Activated T-helper 17 cell treated with anti-CD3 and anti-CD28 coated beads, Interleukin-2, amount 50 U/mL, for 72 hours (primary cell): ENCODE data around the gene CRYBB3. TPM values are rescaled to one million over a fixed set of nuclear protein-coding genes. Genes with fewer than 3 reads are reported as not detected.
"Not testable (repeated sequence)": the region's sequence is repeated elsewhere in the genome, so short reads cannot be mapped to it uniquely, and the experiment has no call there.

Experiments used
- ATAC-seq: fragments of 150-1000 bp; cut with Tn5 transposase; replicated peaks from 2 replicates; pipeline ENCODE4 v1.10.0; 2021; ENCODE audit warnings: mild to moderate bottlenecking, moderate library complexity
- H3K27ac Mint-ChIP-seq: one replicate; pipeline ENCODE4 v1.8.0; 2022; ENCODE audit warnings: mixed read lengths
- H3K27me3 Mint-ChIP-seq: one replicate; pipeline ENCODE4 v1.8.0; 2022; ENCODE audit warnings: mixed read lengths
- H3K36me3 Mint-ChIP-seq: one replicate; pipeline ENCODE4 v1.8.0; 2022; ENCODE audit warnings: low read depth, mild to moderate bottlenecking, mixed read lengths
- H3K4me1 Mint-ChIP-seq: one replicate; pipeline ENCODE4 v1.8.0; 2022; ENCODE audit warnings: mixed read lengths
- H3K4me3 Mint-ChIP-seq: one replicate; pipeline ENCODE4 v1.8.0; 2022; ENCODE audit warnings: mild to moderate bottlenecking, mixed read lengths
- H3K9me3 Mint-ChIP-seq: one replicate; pipeline ENCODE4 v1.8.0; 2022; ENCODE audit warnings: mixed read lengths
- total RNA-seq, 2 donors: library from RNA; stranded (reverse); gene quantifications; one replicate each; pipeline ENCODE4 v1.2.3, GENCODE V29; 2022

Gene CRYBB3
- total RNA-seq, 2 donors from 2014 or later, result not detected

DNA sequence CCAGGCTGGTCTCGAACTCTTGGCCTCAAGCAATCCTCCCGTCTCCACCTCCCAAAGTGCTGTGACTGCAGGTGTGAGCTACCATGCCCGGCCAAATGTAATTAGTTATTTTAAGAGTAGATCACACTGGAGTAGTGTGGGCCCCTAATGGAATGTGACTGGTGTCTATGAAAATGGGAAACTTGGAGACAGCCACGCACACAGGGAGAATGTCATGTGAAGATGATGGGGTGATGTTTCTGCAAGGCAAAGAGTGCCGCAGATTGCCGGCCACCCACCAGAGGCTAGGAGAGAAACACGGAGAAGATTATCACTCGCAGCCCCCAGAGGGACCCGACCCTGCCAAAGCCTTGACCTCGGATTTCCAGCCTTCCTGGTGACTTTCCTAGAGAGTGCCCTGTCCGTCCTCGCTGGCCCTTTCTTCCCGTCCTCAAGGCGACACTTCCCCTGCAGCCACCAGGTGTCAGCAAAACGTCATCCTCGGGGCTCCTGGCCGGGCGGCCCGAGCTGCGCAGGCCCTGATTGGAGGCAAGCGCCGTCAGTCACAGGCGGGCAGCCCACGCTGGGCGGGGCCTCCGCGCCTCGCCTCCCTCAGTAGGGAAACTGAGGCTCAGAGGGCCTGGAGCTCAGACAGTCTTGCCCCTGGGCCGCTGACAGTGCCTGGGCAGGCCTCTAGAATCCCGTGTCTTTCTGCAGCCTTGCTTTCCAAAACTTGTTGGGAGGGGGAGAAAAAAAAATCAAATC is 36.1 kb downstream of the CRYBB3 start:
- H3K4me3 Mint-ChIP-seq, result no peak overlapping the region
- H3K9me3 Mint-ChIP-seq, result no peaks in the 10 kb centered on the region
- peaks cover 46% of the 10 kb centered on the region for H3K27me3 Mint-ChIP-seq
- no peak overlapping the region for H3K27ac Mint-ChIP-seq
- peak; percentile 89 for ATAC-seq
- no peaks in the 10 kb centered on the region for H3K36me3 Mint-ChIP-seq
- H3K4me1 Mint-ChIP-seq, result no peaks in the 10 kb centered on the region

DNA sequence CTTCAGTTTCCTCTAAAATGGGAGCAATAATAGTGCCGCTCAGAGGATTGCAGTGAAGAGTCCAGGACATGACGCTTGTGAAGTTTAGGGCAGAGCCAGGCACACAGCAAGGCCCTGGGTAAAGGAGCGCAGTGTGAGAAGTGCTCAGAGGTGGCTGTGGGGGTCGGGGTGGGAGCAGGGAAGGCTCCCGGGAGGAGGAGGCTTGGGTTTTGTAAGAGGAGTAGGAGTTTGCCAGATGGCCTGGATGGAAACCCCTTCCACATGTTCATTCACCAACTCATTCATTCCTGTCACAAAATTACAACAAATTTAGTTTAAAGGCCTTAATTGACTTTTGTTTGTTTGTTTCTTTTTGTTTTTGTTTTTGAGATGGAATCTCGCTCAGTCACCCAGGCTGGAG is 36.8 kb downstream of the CRYBB3 start:
- peaks cover 51% of the 10 kb centered on the region for H3K27me3 Mint-ChIP-seq
- H3K9me3 Mint-ChIP-seq, result no peaks in the 10 kb centered on the region
- H3K4me1 Mint-ChIP-seq, result no peaks in the 10 kb centered on the region
- no peaks in the 10 kb centered on the region for H3K36me3 Mint-ChIP-seq
- H3K27ac Mint-ChIP-seq, result no peak overlapping the region
- ATAC-seq, result no peak
- no peak overlapping the region for H3K4me3 Mint-ChIP-seq

DNA sequence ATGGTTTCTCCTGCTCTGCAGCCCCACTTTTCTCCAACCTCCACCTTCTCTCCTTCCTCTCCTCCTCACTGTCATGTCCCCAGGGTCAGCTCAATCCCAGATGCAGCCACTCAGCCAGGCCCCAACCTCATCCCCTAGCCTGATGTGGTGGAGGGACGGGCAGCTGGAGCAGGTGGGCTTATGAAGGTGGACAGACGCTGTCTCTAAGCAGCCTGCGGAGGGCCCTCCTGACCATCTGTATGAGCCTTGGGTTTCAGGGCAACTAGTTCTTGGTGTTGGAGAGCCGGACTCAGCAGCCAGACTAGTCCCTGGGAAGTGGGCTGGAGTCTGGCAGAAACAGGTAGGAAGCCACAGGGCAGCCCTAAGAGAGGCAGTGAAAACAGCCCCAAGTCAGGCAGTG is 37.8 kb downstream of the CRYBB3 start:
- ATAC-seq, result no peak
- Mint-ChIP-seq H3K27ac (no peak overlapping the region), H3K27me3 (peaks cover 41% of the 10 kb centered on the region), H3K9me3 (no peaks in the 10 kb centered on the region), H3K4me1 (no peaks in the 10 kb centered on the region), H3K4me3 (no peak overlapping the region), H3K36me3 (no peaks in the 10 kb centered on the region)

DNA sequence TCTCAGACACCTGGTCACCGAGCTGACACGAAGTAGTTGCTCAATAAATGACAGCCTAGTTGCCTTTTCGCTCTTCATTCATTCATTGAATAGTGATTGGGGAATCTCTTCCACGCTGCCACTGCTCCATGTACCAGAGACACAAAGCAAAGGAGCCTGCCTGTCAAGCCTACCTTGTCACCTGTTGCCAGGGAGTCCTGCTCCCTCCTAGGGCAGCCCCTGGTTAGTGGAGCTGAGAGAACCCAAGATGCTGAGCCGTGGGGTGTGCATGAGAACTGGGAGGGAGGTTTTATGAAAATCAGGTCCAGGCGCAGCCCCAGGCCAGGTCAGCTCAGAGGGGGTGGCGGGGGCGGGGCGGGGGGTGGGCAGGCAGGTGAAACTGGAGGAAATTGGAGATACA is 38.4 kb downstream of the CRYBB3 start:
- H3K36me3 Mint-ChIP-seq, H3K27ac Mint-ChIP-seq, H3K4me3 Mint-ChIP-seq, H3K4me1 Mint-ChIP-seq, H3K9me3 Mint-ChIP-seq, ATAC-seq: not testable (repeated sequence)
- peaks cover 40% of the 10 kb centered on the region for H3K27me3 Mint-ChIP-seq

DNA sequence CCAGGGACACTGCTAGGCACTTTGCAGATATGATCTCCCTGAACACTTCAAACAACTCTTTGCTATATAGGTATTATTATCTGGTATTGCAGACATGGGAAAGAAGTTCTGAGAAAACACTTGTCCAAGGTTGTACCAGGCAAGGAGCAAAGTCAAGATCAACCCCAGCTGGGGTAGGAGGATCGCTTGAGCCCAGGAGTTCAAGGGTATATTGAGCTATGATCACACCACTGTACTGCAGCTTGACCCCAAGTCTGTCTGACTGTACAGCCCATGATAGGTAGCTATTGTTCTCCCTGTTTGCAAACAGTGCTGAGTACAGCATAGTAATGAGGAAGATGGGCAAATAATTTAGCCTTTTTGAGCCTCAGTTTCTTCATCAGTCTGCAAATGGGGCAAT is 55.5 kb downstream of the CRYBB3 start:
- not testable (repeated sequence) for H3K27ac Mint-ChIP-seq, ATAC-seq, H3K4me3 Mint-ChIP-seq, H3K36me3 Mint-ChIP-seq, H3K27me3 Mint-ChIP-seq, H3K9me3 Mint-ChIP-seq, H3K4me1 Mint-ChIP-seq

Other genes starting within 250 kb of the CRYBB3 start
- 1 to 10 TPM; 5.9 to 6.0 TPM for gene KIAA1671, start 247.1 kb upstream of the CRYBB3 start, total RNA-seq
- gene CRYBB2, start 19.8 kb downstream of the CRYBB3 start, total RNA-seq, result under 1 TPM in 1 of 2 donors, not detected in 1; 0.77 TPM